Lower lobe of right lung (tissue), 2 donors: ENCODE data around the gene SLC12A3. TPM values are rescaled to one million over a fixed set of nuclear protein-coding genes. Genes with fewer than 3 reads are reported as not detected.

Experiments
- ATAC-seq, 2 donors: fragments of 200-7000 bp; cut with Tn5 transposase; one replicate each; pipeline ENCODE4 v1.9.1; 2020 to 2022; ENCODE audit warnings: mild to moderate bottlenecking in 2 of 2, moderate library complexity in 2 of 2
- DNase-seq: peaks from one replicate; pipeline ENCODE4 v3.0.0-alpha.2; 2020
- H3K27ac ChIP-seq: fragments of 200-600 bp; one replicate; pipeline ENCODE4 v1.8.0; 2022
- H3K27me3 ChIP-seq: fragments of 200-600 bp; one replicate; pipeline ENCODE4 v1.8.0; 2022; ENCODE audit warnings: low read depth
- H3K36me3 ChIP-seq: fragments of 200-600 bp; one replicate; pipeline ENCODE4 v1.8.0; 2022; ENCODE audit warnings: mild to moderate bottlenecking
- H3K4me1 ChIP-seq: fragments of 200-600 bp; one replicate; pipeline ENCODE4 v1.8.0; 2022
- H3K4me3 ChIP-seq: fragments of 200-600 bp; one replicate; pipeline ENCODE4 v1.8.0; 2022; ENCODE audit warnings: mild to moderate bottlenecking
- H3K9me3 ChIP-seq: fragments of 200-600 bp; one replicate; pipeline ENCODE4 v1.8.0; 2022
- CTCF ChIP-seq: fragments of 200-600 bp; IDR thresholded peaks from one replicate; pipeline ENCODE4 v1.8.0; 2022; ENCODE audit warnings: antibody characterized with exemption, mild to moderate bottlenecking
- intact Hi-C: fragments of 100-400 bp; cut with DNase I; formaldehyde crosslinking; loops from one replicate; pipeline ENCODE4 v1.11.0; 2022
- total RNA-seq: library from RNA; stranded (reverse); fragmentation: NEBNext Ultra II Directional; extraction: Animal tissue kit (Norgen Biotek cat#: 25700); gene quantifications from one replicate; pipeline ENCODE4 v1.2.1, GENCODE V29; 2021
- donor health status: DM: no; HTN: yes; CAD: no; lungs with severe emphysema.

SLC12A3 gene
- total RNA-seq, 1 donor from 2014 or later = not detected

- no peak overlapping the region for H3K27ac ChIP-seq
- no peak overlapping the region for H3K4me3 ChIP-seq
- H3K36me3 ChIP-seq = no peaks in the 10 kb centered on the region
- ATAC-seq = no peak
- H3K4me1 ChIP-seq = peaks cover 14% of the 10 kb centered on the region
- TF ChIP-seq CTCF = no peak
- no peak for DNase-seq
- intact Hi-C loops = no loop called here
- no peaks in the 10 kb centered on the region for H3K27me3 ChIP-seq
- no peaks in the 10 kb centered on the region for H3K9me3 ChIP-seq
These were observed 62.5 kb downstream of the SLC12A3 start for GRCh38 chr16:56927471-56927870.

- H3K4me1 ChIP-seq = peaks cover 28% of the 10 kb centered on the region
- no peak overlapping the region for H3K27ac ChIP-seq
- DNase-seq = no peak
- no peak for ATAC-seq
- peaks cover 12% of the 10 kb centered on the region for H3K36me3 ChIP-seq
- H3K9me3 ChIP-seq = no peaks in the 10 kb centered on the region
- intact Hi-C loops = no loop called here
- TF ChIP-seq CTCF = no peak
- H3K4me3 ChIP-seq = no peak overlapping the region
- no peaks in the 10 kb centered on the region for H3K27me3 ChIP-seq
These were observed 64.6 kb downstream of the SLC12A3 start for GRCh38 chr16:56929639-56930038.

GRCh38 chr16:56930486-56931270, 65.7 kb downstream of the SLC12A3 start:
- H3K4me3 ChIP-seq = peak overlapping the region; percentile 99
- peaks cover 38% of the 10 kb centered on the region for H3K4me1 ChIP-seq
- intact Hi-C loops = no loop called here
- peak overlapping the region; percentile 100 for H3K27ac ChIP-seq
- no peaks in the 10 kb centered on the region for H3K9me3 ChIP-seq
- ATAC-seq = no peak
- no peak for DNase-seq
- peaks cover 22% of the 10 kb centered on the region for H3K36me3 ChIP-seq
- H3K27me3 ChIP-seq = no peaks in the 10 kb centered on the region
- no peak for TF ChIP-seq CTCF

GRCh38 chr16:56931271-56931891, 66.4 kb downstream of the SLC12A3 start:
- peak; percentile 7 to 11 for ATAC-seq
- DNase-seq = no peak
- no peaks in the 10 kb centered on the region for H3K27me3 ChIP-seq
- no peaks in the 10 kb centered on the region for H3K9me3 ChIP-seq
- peak overlapping the region; percentile 99 for H3K4me3 ChIP-seq
- peaks cover 45% of the 10 kb centered on the region for H3K4me1 ChIP-seq
- peaks cover 29% of the 10 kb centered on the region for H3K36me3 ChIP-seq
- intact Hi-C loops = no loop called here
- peak overlapping the region; percentile 100 for H3K27ac ChIP-seq
- no peak for TF ChIP-seq CTCF

- TF ChIP-seq CTCF = no peak
- peak within 1 kb of the TSS; percentile 99 for H3K4me3 ChIP-seq
- peak; percentile 99 for DNase-seq
- ATAC-seq = peak; percentile 97
- H3K9me3 ChIP-seq = no peaks in the 10 kb centered on the region
- intact Hi-C loops = no loop called here
- peaks cover 52% of the 10 kb centered on the region for H3K4me1 ChIP-seq
- H3K36me3 ChIP-seq = peaks cover 37% of the 10 kb centered on the region
- H3K27me3 ChIP-seq = no peaks in the 10 kb centered on the region
- peak within 1 kb of the TSS; percentile 100 for H3K27ac ChIP-seq
These were observed 67.1 kb downstream of the SLC12A3 start, which contains the start of gene HERPUD1 for GRCh38 chr16:56931892-56932720. HERPUD1 (plus strand) TSS chr16:56932142; CDS start chr16:56932245, 103 bp downstream.
